GM12878 (cell line): ENCODE results near the gene ENPP1. TPM values are rescaled to one million over a fixed set of nuclear protein-coding genes. Genes with fewer than 3 reads are reported as not detected.
A peak's percentile ranks its signal among the peaks of the same experiment; 100 is the strongest.

Source experiments
- ATAC-seq: fragments of 200-7000 bp; cut with Tn5 transposase; 3 replicates; pipeline ENCODE4 v1.9.1; 2020; ENCODE audit warnings: mild to moderate bottlenecking, moderate library complexity
- BruUV-seq: library from RNA; stranded (reverse); fragments of 400-500 nt; replicated peaks from 2 replicates; lab custom pipeline; 2021; lab: Mats Ljungman, UMichigan
- CTCF ChIA-PET: fragments of 300-600 bp; sonication (Branson Sonifier 250); formaldehyde crosslinking; extraction: SDS; loops from one replicate; lab custom pipeline; 2021; ENCODE audit warnings: inconsistent platforms; lab: Yijun Ruan, JAX
- POLR2A ChIA-PET: fragments of 350-600 bp; formaldehyde crosslinking; extraction: SDS; loops from one replicate; lab custom pipeline; 2021; ENCODE audit warnings: inconsistent platforms; lab: Charles Lee
- RAD21 ChIA-PET: fragments of 300-600 bp; sonication (Branson Sonifier 250); formaldehyde crosslinking; loops from one replicate; lab custom pipeline; 2023; ENCODE audit warnings: antibody characterized with exemption; ENCODE audit not compliant: unreplicated experiment; lab: Charles Lee
- SMC1A ChIA-PET: fragments of 300-600 bp; sonication (Branson Sonifier 250); formaldehyde crosslinking; loops from one replicate; lab custom pipeline; 2023; ENCODE audit not compliant: unreplicated experiment, uncharacterized antibody; lab: Charles Lee
- DNase-seq: peaks from one replicate; pipeline ENCODE4 v3.0.0-alpha.2; 2011; ENCODE audit warnings: low read depth, low spot score
- FAIRE-seq: peaks from 3 replicates; lab custom pipeline; 2011; peaks lifted over from hg19 to GRCh38; lab: Jason Lieb, UNC
- H2AFZ ChIP-seq: 2 replicates; pipeline ENCODE4 v1.6.0; 2011; ENCODE audit warnings: low read depth, low read length, control low read depth; ENCODE audit not compliant: control insufficient read depth
- H3K27ac ChIP-seq: 2 replicates; pipeline ENCODE4 v1.5.1; 2011; ENCODE audit warnings: control low read depth; ENCODE audit not compliant: control insufficient read depth, insufficient read depth
- H3K27me3 ChIP-seq, 2 experiments: replicated peaks in 1 of 2; 2 replicates each; pipeline versions ENCODE4 v1.6.0 to v1.6.1; 2011; ENCODE audit warnings: low read length in 1 of 2; ENCODE audit not compliant: control insufficient read depth in 2 of 2, insufficient read depth in 2 of 2
- H3K36me3 ChIP-seq, 2 experiments: 2 replicates each; pipeline ENCODE4 v1.5.1; 2011; ENCODE audit warnings: low read length in 1 of 2; ENCODE audit not compliant: control insufficient read depth in 2 of 2, insufficient read depth in 2 of 2
- H3K4me1 ChIP-seq: 2 replicates; pipeline ENCODE4 v1.6.1; 2011; ENCODE audit warnings: mild to moderate bottlenecking, low read length, moderate library complexity, mixed read lengths; ENCODE audit not compliant: control insufficient read depth, insufficient read depth
- H3K4me2 ChIP-seq: 2 replicates; pipeline ENCODE4 v1.6.0; 2011; ENCODE audit warnings: control low read depth; ENCODE audit not compliant: control insufficient read depth, insufficient read depth
- H3K4me3 ChIP-seq: fragments of 200-600 bp; sonication (generic); 2 replicates; pipeline ENCODE4 v1.5.1; 2016
- H3K79me2 ChIP-seq: 2 replicates; pipeline ENCODE4 v1.6.0; 2011; ENCODE audit warnings: low read length; ENCODE audit not compliant: control insufficient read depth, insufficient read depth
- H3K9ac ChIP-seq: 2 replicates; pipeline ENCODE4 v1.8.0; 2011; ENCODE audit warnings: low read length, control low read depth, mixed read lengths; ENCODE audit not compliant: control insufficient read depth, insufficient read depth
- H3K9me3 ChIP-seq: replicated peaks from 3 replicates; pipeline ENCODE4 v1.5.1; 2011; ENCODE audit warnings: mild to moderate bottlenecking, low read length; ENCODE audit not compliant: control insufficient read depth, insufficient read depth
- H4K20me1 ChIP-seq: 2 replicates; pipeline ENCODE4 v1.6.0; 2011; ENCODE audit not compliant: control insufficient read depth, insufficient read depth
- BCL11A ChIP-seq: IDR thresholded peaks from 2 replicates; pipeline ENCODE4 v1.6.1; 2011; ENCODE audit warnings: low read depth, low read length
- CBX5 ChIP-seq: sonication (generic); IDR thresholded peaks from 2 replicates; pipeline ENCODE4 v1.6.1; 2016; ENCODE audit warnings: low read depth, moderate library complexity, mild to moderate bottlenecking, inconsistent platforms
- CHD2 ChIP-seq: IDR thresholded peaks from 2 replicates; pipeline ENCODE4 v1.6.1; 2011; ENCODE audit warnings: low read depth, low read length, improper control_type of control experiment, borderline replicate concordance
- CREB1 ChIP-seq: IDR thresholded peaks from 2 replicates; pipeline ENCODE4 v1.6.1; 2012; ENCODE audit warnings: low read depth, mild to moderate bottlenecking, inconsistent platforms
- CREM ChIP-seq: IDR thresholded peaks from 2 replicates; pipeline ENCODE4 v1.6.1; 2014; ENCODE audit warnings: antibody characterized with exemption, low read depth
- HDAC2 ChIP-seq: fragments of 200-600 bp; sonication (generic); IDR thresholded peaks from 2 replicates; pipeline ENCODE4 v1.6.1; 2017
- MAX ChIP-seq: IDR thresholded peaks from 2 replicates; pipeline ENCODE4 v1.6.1; 2012; ENCODE audit warnings: low read depth, low read length, improper control_type of control experiment
- NFXL1 ChIP-seq: fragments of 450-650 bp; IDR thresholded peaks from 2 replicates; pipeline ENCODE4 v1.6.1; 2017; ENCODE audit warnings: antibody characterized with exemption, mild to moderate bottlenecking, borderline replicate concordance
- NKRF ChIP-seq: fragments of 450-650 bp; conservative IDR thresholded peaks from 2 replicates; pipeline ENCODE4 v1.6.1; 2017; ENCODE audit warnings: mild to moderate bottlenecking, moderate library complexity
- RCOR1 ChIP-seq: conservative IDR thresholded peaks from 2 replicates; pipeline ENCODE4 v1.6.1; 2012; ENCODE audit warnings: low read depth, low read length, improper control_type of control experiment
- SRF ChIP-seq, 2 experiments: IDR thresholded peaks; 2 replicates each; pipeline ENCODE4 v1.6.1; 2011; ENCODE audit warnings: low read depth in 2 of 2, low read length in 2 of 2, mild to moderate bottlenecking in 1 of 2, moderate library complexity in 1 of 2
- TARDBP ChIP-seq: IDR thresholded peaks from 2 replicates; pipeline ENCODE4 v1.6.1; 2016; ENCODE audit warnings: borderline replicate concordance
- TBL1XR1 ChIP-seq: IDR thresholded peaks from 2 replicates; pipeline ENCODE4 v1.6.1; 2012; ENCODE audit warnings: low read depth, low read length, improper control_type of control experiment
- ZBED1 ChIP-seq: IDR thresholded peaks from 2 replicates; pipeline ENCODE4 v1.6.1; 2016; ENCODE audit warnings: borderline replicate concordance
- ZNF24 ChIP-seq: fragments of 450-650 bp; IDR thresholded peaks from 2 replicates; pipeline ENCODE4 v1.6.1; 2017; ENCODE audit warnings: antibody characterized with exemption, mild to moderate bottlenecking
- ZNF384 ChIP-seq: IDR thresholded peaks from 2 replicates; pipeline ENCODE4 v1.6.1; 2012; ENCODE audit warnings: low read depth, mild to moderate bottlenecking, low read length, improper control_type of control experiment, borderline replicate concordance
- WGBS: methylation state at CpG from one replicate; pipeline ENCODE4 v1.1.6; 2016; ENCODE audit warnings: low lambda C conversion rate; ENCODE audit not compliant: insufficient replicate concordance, insufficient coverage; ENCODE audit errors: missing lambda C conversion rate; 5-methylcytosine and 5-hydroxymethylcytosine counted together
- in situ Hi-C: fragments of 300-500 bp; cut with MboI; formaldehyde crosslinking; loops from 9 replicates; pipeline ENCODE4 v1.14.3; 2018; ENCODE audit warnings: mixed read lengths
- intact Hi-C: fragments of 100-400 bp; cut with micrococcal nuclease; formaldehyde crosslinking; loops from one replicate; pipeline ENCODE4 v1.14.2; 2022; ENCODE audit not compliant: unreplicated experiment
- polyA plus RNA-seq, 11 experiments: library from polyadenylated mRNA; depleted of rRNA in 4 of 11; unstranded in 6 of 11; stranded (reverse) in 5 of 11; fragments of >200 nt; fragmentation: Nextera tagmentation in 4 of 11; fragmentation: Illumina TruSeq in 1 of 11; extraction: Ambion mirVana in 4 of 11; extraction: Trizol in 1 of 11; gene quantifications; 1 replicate in 1 of 11; 2 replicates in 10 of 11; pipeline versions ENCODE4 v1.2.1 to v1.2.3, GENCODE V29; 2011 to 2016; ENCODE audit warnings: inconsistent platforms in 2 of 11, missing spikeins in 2 of 11, low read depth in 1 of 11
- total RNA-seq, 4 experiments: library from RNA; depleted of rRNA in 3 of 4; stranded (reverse); fragments of >200 nt in 3 of 4; fragmentation: Illumina TruSeq in 1 of 4; extraction: Trizol in 1 of 4; gene quantifications; 2 replicates each; pipeline versions ENCODE4 v1.2.1 to v1.2.3, GENCODE V29; 2013 to 2021
- TF ChIP-seq, protein P1 (sequence below): fragments of 450-650 bp; IDR thresholded peaks from 2 replicates; pipeline ENCODE4 v1.6.1; 2017; ENCODE audit warnings: mild to moderate bottlenecking, low read depth, inconsistent platforms; ENCODE audit not compliant: poor library complexity, severe bottlenecking
- TF ChIP-seq, protein P2 (sequence below): fragments of 450-650 bp; IDR thresholded peaks from 2 replicates; pipeline ENCODE4 v1.6.1; 2018; ENCODE audit warnings: borderline replicate concordance, mild to moderate bottlenecking; ENCODE audit not compliant: partially characterized antibody

ENPP1 gene
- total and polyA plus RNA-seq, 10 of the 15 experiments (the other 5 are each of a cell fraction or from before 2014, with no cell fraction given) = 0.03 to 0.05 TPM; not detected in 8

DNA sequence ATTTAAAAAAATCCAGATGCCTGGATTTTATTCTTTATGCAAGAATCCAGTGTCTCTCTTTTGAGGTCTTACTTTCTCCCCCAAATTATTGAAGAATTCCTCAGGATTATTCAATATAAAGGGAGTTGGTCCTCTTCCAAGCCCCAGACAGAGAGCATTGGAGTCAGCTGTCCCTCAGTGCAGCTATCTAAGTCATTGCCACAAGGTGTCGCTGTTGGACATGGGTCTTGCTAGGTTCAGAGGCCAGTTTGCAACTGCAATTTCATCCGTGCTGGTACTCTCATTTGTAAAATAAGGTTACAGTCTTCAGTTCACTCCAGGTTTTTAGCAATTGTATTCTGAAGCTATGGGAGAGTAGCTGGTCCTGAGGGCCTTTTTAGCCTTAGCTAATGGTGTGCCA, 115.5 kb downstream of the ENPP1 start:
- intact Hi-C loops (loop anchor here (10.0 kb wide), 1 partner anchor 371 kb away; no protein-coding TSS in a partner anchor), in situ Hi-C loops (no loop called here)
- no peaks in the 10 kb centered on the region for H4K20me1 ChIP-seq
- DNase-seq (no peak), FAIRE-seq (no peak), ATAC-seq (peak; percentile 85)
- ChIA-PET RAD21 (interaction anchor here (0.7 to 1.7 kb wide), 3 partner anchors 9 to 294 kb away, joined by 3 to 5 read pairs (median 4); no protein-coding TSS in a partner anchor), CTCF (interaction anchor here (0.7 to 3.8 kb wide), 12 partner anchors 8 to 374 kb away, joined by 3 to 36 read pairs (median 4); no protein-coding TSS in a partner anchor), SMC1A (interaction anchor here (1.0 to 1.7 kb wide), 3 partner anchors 70 to 356 kb away, joined by 3 to 7 read pairs (median 3); no protein-coding TSS in a partner anchor), POLR2A (no interaction called here)
- peaks cover 6% of the 10 kb centered on the region; the same call in 2 of the 3 replicates for H3K9me3 ChIP-seq
- H3K27ac ChIP-seq = no peak overlapping the region
- H3K36me3 ChIP-seq = no peaks in the 10 kb centered on the region
- H3K79me2 ChIP-seq = no peaks in the 10 kb centered on the region
- H2AFZ ChIP-seq = no peak overlapping the region
- H3K4me2 ChIP-seq = no peak overlapping the region
- H3K4me1 ChIP-seq = no peaks in the 10 kb centered on the region
- H3K4me3 ChIP-seq = no peak overlapping the region
- no peaks in the 10 kb centered on the region for H3K27me3 ChIP-seq
- H3K9ac ChIP-seq = no peak overlapping the region
- WGBS = 0% methylated on average over 2 of the region's 2 CpGs
- BruUV-seq = no TSS peak
- TF ChIP-seq TARDBP (no peak), TBL1XR1 (no peak), NKRF (no peak), SRF (IDR thresholded peaks at IDR 0.05; ENCODE audit: low read depth in 2 of 2, low read length in 2 of 2) (no peak), CHD2 (no peak), RCOR1 (no peak), NFXL1 (no peak), MAX (no peak), CREM (no peak), CREB1 (no peak), HDAC2 (no peak), CBX5 (peak; percentile 94; the same call in 1 of the 2 replicates), ZBED1 (no peak), ZNF24 (no peak), BCL11A (no peak), ZNF384 (no peak)
- TF ChIP-seq, protein P1, sequence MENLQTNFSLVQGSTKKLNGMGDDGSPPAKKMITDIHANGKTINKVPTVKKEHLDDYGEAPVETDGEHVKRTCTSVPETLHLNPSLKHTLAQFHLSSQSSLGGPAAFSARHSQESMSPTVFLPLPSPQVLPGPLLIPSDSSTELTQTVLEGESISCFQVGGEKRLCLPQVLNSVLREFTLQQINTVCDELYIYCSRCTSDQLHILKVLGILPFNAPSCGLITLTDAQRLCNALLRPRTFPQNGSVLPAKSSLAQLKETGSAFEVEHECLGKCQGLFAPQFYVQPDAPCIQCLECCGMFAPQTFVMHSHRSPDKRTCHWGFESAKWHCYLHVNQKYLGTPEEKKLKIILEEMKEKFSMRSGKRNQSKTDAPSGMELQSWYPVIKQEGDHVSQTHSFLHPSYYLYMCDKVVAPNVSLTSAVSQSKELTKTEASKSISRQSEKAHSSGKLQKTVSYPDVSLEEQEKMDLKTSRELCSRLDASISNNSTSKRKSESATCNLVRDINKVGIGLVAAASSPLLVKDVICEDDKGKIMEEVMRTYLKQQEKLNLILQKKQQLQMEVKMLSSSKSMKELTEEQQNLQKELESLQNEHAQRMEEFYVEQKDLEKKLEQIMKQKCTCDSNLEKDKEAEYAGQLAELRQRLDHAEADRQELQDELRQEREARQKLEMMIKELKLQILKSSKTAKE = no peak
- TF ChIP-seq, protein P2, sequence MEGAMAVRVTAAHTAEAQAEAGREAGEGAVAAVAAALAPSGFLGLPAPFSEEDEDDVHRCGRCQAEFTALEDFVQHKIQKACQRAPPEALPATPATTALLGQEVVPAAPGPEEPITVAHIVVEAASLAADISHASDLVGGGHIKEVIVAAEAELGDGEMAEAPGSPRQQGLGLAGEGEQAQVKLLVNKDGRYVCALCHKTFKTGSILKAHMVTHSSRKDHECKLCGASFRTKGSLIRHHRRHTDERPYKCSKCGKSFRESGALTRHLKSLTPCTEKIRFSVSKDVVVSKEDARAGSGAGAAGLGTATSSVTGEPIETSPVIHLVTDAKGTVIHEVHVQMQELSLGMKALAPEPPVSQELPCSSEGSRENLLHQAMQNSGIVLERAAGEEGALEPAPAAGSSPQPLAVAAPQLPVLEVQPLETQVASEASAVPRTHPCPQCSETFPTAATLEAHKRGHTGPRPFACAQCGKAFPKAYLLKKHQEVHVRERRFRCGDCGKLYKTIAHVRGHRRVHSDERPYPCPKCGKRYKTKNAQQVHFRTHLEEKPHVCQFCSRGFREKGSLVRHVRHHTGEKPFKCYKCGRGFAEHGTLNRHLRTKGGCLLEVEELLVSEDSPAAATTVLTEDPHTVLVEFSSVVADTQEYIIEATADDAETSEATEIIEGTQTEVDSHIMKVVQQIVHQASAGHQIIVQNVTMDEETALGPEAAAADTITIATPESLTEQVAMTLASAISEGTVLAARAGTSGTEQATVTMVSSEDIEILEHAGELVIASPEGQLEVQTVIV = no peak
